Lower leg skin (tissue), 4 donors: ENCODE measurements around the gene MARS1. TPM values are rescaled to one million over a fixed set of nuclear protein-coding genes. Genes with fewer than 3 reads are reported as not detected.
A peak's percentile ranks its signal among the peaks of the same experiment; 100 is the strongest.

Source experiments
- DNase-seq, 2 donors: peaks; one replicate each; pipeline ENCODE4 v3.0.0-alpha.2; 2019; ENCODE audit warnings: low spot score in 2 of 2
- H3K4me3 ChIP-seq: fragments of 200-600 bp; sonication (generic); 2 replicates; pipeline ENCODE4 v1.5.1; 2017; ENCODE audit warnings: mild to moderate bottlenecking, low read depth; ENCODE audit not compliant: poor library complexity, severe bottlenecking
- CTCF ChIP-seq, 3 donors: fragments of 450-650 bp; IDR thresholded peaks; one replicate each; pipeline ENCODE4 v1.5.1; 2016; ENCODE audit warnings: antibody characterized with exemption in 3 of 3, mild to moderate bottlenecking in 3 of 3, moderate library complexity in 2 of 3
- POLR2A ChIP-seq, 2 donors: fragments of 450-650 bp; IDR thresholded peaks; one replicate each; pipeline ENCODE4 v1.6.1; 2016 to 2017; ENCODE audit warnings: antibody characterized with exemption in 2 of 2, mild to moderate bottlenecking in 1 of 2, moderate library complexity in 1 of 2
- WGBS, 2 donors: methylation state at CpG; one replicate each; pipeline ENCODE4 v1.1.5; 2018; 5-methylcytosine and 5-hydroxymethylcytosine counted together
- intact Hi-C: fragments of 100-400 bp; cut with DNase I; formaldehyde crosslinking; loops from one replicate; pipeline ENCODE4 v1.15.0; 2023; ENCODE audit warnings: low total_unique reads
- total RNA-seq, 4 donors: library from RNA; depleted of rRNA; stranded (reverse); fragments of >200 nt; gene quantifications; one replicate each; pipeline ENCODE4 v1.1.0, GENCODE V29; 2016

MARS1 gene
- total RNA-seq, 4 donors from 2014 or later: 37.7 to 386 (median 51.4) TPM

- TF ChIP-seq CTCF (IDR thresholded peaks at IDR 0.05): no peak
- no peak for TF ChIP-seq POLR2A (IDR thresholded peaks at IDR 0.05)
- H3K4me3 ChIP-seq: no peak overlapping the region
- intact Hi-C loops: no loop called here
Measured at GRCh38 chr12:57455374-57456144, 32.3 kb upstream of the MARS1 start.

GRCh38 chr12:57456145-57456700 lies 31.6 kb upstream of the MARS1 start:
- WGBS, 2 donors: 31 to 40% methylated on average over 13 to 15 of the region's 15 CpGs
- TF ChIP-seq CTCF (IDR thresholded peaks at IDR 0.05) (no peak), POLR2A (IDR thresholded peaks at IDR 0.05) (no peak)
- H3K4me3 ChIP-seq: no peak overlapping the region
- DNase-seq: no peak
- intact Hi-C loops: no loop called here

More at GRCh38 chr12:57455374-57456144, 32.3 kb upstream of the MARS1 start:
- DNase-seq: no peak
- WGBS, 2 donors: 49 to 57% methylated on average over 6 to 10 of the region's 10 CpGs

GRCh38 chr12:57456737-57457490 lies 31.0 kb upstream of the MARS1 start:
- 87 to 89% methylated on average over 6 of the region's 6 CpGs for WGBS, 2 donors
- TF ChIP-seq CTCF (IDR thresholded peaks at IDR 0.05) (no peak), POLR2A (IDR thresholded peaks at IDR 0.05) (no peak)
- intact Hi-C loops: no loop called here
- DNase-seq: no peak
- H3K4me3 ChIP-seq: no peak overlapping the region

- 26 to 28% methylated on average over 3 of the region's 3 CpGs for WGBS, 2 donors
- H3K4me3 ChIP-seq: no peak overlapping the region
- TF ChIP-seq POLR2A (IDR thresholded peaks at IDR 0.05) (no peak), CTCF (IDR thresholded peaks at IDR 0.05) (no peak)
- DNase-seq: no peak
- intact Hi-C loops: no loop called here
Measured at GRCh38 chr12:57458665-57459054, 29.2 kb upstream of the MARS1 start.

GRCh38 chr12:57459055-57459749 lies 28.7 kb upstream of the MARS1 start:
- intact Hi-C loops: no loop called here
- DNase-seq: peak; percentile 92 to 98

More at GRCh38 chr12:57459055-57459749, 28.7 kb upstream of the MARS1 start:
- peak overlapping the region; percentile 38 for H3K4me3 ChIP-seq
- TF ChIP-seq POLR2A (IDR thresholded peaks at IDR 0.05) (no peak), CTCF (IDR thresholded peaks at IDR 0.05) (peak in 1 of 3 donors; percentile 98)
- 0 to 1% methylated on average over 24 of the region's 24 CpGs for WGBS, 2 donors
